ENCODE measurements around the gene C2orf92.
"Not testable (repeated sequence)": the region's sequence is repeated elsewhere in the genome, so short reads cannot be mapped to it uniquely, and the experiment has no call there.

The C2orf92 gene

GRCh38 chr2:97702731-97703470, 33.4 kb downstream of the C2orf92 start:
- Histone ChIP-seq H3K9ac (ENCODE audit: low read length in 5 of 5) (no peak overlapping the region), H3K27ac (ENCODE audit: low read depth, low read length) (no peak overlapping the region), H3K9me3 (ENCODE audit: control insufficient read depth in 5 of 5, low read length in 5 of 5) (no peaks in the 10 kb centered on the region), H3K36me3 (ENCODE audit: control insufficient read depth in 5 of 5, insufficient read depth in 5 of 5, low read length in 5 of 5) (no peaks in the 10 kb centered on the region), H3K4me3 (ENCODE audit: low read depth in 1 of 5, low read length in 5 of 5) (no peak overlapping the region), H3K27me3 (ENCODE audit: control insufficient read depth in 5 of 5, insufficient read depth in 4 of 5, low read length in 5 of 5) (peaks cover 0 to 8% (median 2%) of the 10 kb centered on the region in 5 donors), H3K4me1 (ENCODE audit: control insufficient read depth in 5 of 5, insufficient read depth in 5 of 5, low read length in 5 of 5) (peaks cover 0 to 2% (median 0%) of the 10 kb centered on the region in 5 donors)

DNA sequence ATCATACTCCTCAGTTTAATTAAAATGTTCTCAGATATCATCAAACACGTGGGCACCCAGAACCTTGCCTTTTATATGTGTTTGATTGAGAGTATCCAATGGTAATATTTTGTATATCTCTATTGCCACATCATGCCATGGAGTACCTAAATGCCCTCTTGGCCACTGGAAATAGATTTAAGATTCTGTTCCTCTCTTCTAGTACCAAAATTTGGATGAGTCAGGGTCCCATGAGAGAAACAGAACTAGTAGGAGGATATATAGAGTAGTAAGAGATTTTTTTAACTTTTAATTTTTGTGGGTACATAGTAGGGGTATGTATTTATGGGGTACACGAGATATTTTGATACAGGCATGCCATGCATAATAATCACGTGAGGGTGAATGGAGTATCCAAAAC, 34.2 kb downstream of the C2orf92 start:
- peaks cover 2 to 8% (median 2%) of the 10 kb centered on the region in 5 donors for H3K27me3 ChIP-seq (ENCODE audit: control insufficient read depth in 5 of 5, insufficient read depth in 4 of 5, low read length in 5 of 5)
- H3K36me3 ChIP-seq (ENCODE audit: control insufficient read depth in 5 of 5, insufficient read depth in 5 of 5, low read length in 5 of 5): no peaks in the 10 kb centered on the region
- peaks cover 0 to 2% (median 0%) of the 10 kb centered on the region in 5 donors for H3K4me1 ChIP-seq (ENCODE audit: control insufficient read depth in 5 of 5, insufficient read depth in 5 of 5, low read length in 5 of 5)
- H3K9me3 ChIP-seq (ENCODE audit: control insufficient read depth in 5 of 5, low read length in 5 of 5): no peaks in the 10 kb centered on the region
- H3K9ac ChIP-seq (ENCODE audit: low read length in 5 of 5): no peak overlapping the region
- no peak overlapping the region for H3K27ac ChIP-seq (ENCODE audit: low read depth, low read length)
- H3K4me3 ChIP-seq (ENCODE audit: low read depth in 1 of 5, low read length in 5 of 5): no peak overlapping the region

GRCh38 chr2:97704989-97705388, 35.5 kb downstream of the C2orf92 start:
- Histone ChIP-seq H3K27ac (ENCODE audit: low read depth, low read length) (no peak overlapping the region), H3K27me3 (ENCODE audit: control insufficient read depth in 5 of 5, insufficient read depth in 4 of 5, low read length in 5 of 5) (peaks cover 2 to 8% (median 3%) of the 10 kb centered on the region in 5 donors), H3K9me3 (ENCODE audit: control insufficient read depth in 5 of 5, low read length in 5 of 5) (no peaks in the 10 kb centered on the region), H3K36me3 (ENCODE audit: control insufficient read depth in 5 of 5, insufficient read depth in 5 of 5, low read length in 5 of 5) (no peaks in the 10 kb centered on the region), H3K4me3 (ENCODE audit: low read depth in 1 of 5, low read length in 5 of 5) (no peak overlapping the region), H3K9ac (ENCODE audit: low read length in 5 of 5) (no peak overlapping the region), H3K4me1 (ENCODE audit: control insufficient read depth in 5 of 5, insufficient read depth in 5 of 5, low read length in 5 of 5) (peaks cover 0 to 2% (median 0%) of the 10 kb centered on the region in 5 donors)

DNA sequence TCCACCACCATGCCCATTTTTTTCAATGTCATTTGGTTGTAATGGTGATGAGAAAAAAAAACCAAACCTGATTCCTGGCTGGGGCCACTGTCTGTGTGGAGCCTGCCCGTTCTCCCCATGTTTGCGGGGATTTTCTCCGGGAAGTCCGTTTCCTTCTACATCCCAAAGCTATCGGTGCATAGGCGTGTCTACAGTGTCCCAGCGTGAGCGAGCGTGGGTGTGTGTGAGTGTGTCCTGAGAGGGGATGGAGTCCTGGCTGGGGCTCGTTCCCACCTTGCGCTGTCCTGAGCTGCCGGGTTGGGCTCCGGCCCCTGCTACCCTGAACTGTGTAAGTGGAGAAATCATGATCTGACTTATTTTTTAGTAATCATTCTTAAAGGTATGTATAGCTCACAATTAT, 36.6 kb downstream of the C2orf92 start:
- Histone ChIP-seq H3K9me3 (ENCODE audit: control insufficient read depth in 5 of 5, low read length in 5 of 5) (no peaks in the 10 kb centered on the region), H3K27ac (ENCODE audit: low read depth, low read length) (no peak overlapping the region), H3K9ac (ENCODE audit: low read length in 5 of 5) (no peak overlapping the region), H3K27me3 (ENCODE audit: control insufficient read depth in 5 of 5, insufficient read depth in 4 of 5, low read length in 5 of 5) (peaks cover 2 to 8% (median 3%) of the 10 kb centered on the region in 5 donors), H3K36me3 (ENCODE audit: control insufficient read depth in 5 of 5, insufficient read depth in 5 of 5, low read length in 5 of 5) (no peaks in the 10 kb centered on the region), H3K4me3 (ENCODE audit: low read depth in 1 of 5, low read length in 5 of 5) (no peak overlapping the region), H3K4me1 (ENCODE audit: control insufficient read depth in 5 of 5, insufficient read depth in 5 of 5, low read length in 5 of 5) (peaks cover 0 to 3% (median 0%) of the 10 kb centered on the region in 5 donors)

DNA sequence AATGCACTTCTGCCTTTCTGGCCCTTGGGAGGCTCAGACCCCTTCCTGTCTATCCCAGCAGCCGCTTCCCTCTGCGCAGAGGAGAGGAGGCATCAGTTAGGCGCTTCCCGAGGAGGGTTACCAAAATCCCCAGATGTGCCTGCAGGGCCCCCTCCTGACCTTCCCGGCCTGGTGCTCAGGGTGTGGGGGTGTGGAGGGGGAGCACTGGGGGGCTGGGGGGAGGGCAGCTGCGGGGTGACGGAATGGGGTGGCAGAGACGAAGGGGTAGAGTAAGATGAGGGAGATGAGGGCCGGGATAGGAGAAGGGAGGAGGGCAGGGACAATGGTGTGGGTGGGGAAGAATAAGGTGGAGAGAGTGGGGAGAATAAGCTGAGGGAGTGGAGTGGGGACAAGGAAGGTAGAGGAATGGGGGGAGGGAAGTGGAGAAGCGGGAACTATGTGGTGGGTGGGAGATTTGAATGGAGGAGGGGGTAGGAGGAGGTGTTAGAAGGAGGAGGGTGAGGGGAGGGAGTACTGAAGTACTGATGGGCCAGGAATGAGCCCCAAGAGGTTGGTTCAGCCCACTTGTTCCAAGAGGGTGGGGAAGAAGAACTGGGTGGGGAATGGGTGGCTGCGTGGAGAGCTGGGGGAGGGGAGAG, 37.3 kb downstream of the C2orf92 start:
- peaks cover 0 to 3% (median 0%) of the 10 kb centered on the region in 5 donors for H3K4me1 ChIP-seq (ENCODE audit: control insufficient read depth in 5 of 5, insufficient read depth in 5 of 5, low read length in 5 of 5)
- H3K9me3 ChIP-seq (ENCODE audit: control insufficient read depth in 5 of 5, low read length in 5 of 5): no peaks in the 10 kb centered on the region
- peaks cover 2 to 11% (median 3%) of the 10 kb centered on the region in 5 donors for H3K27me3 ChIP-seq (ENCODE audit: control insufficient read depth in 5 of 5, insufficient read depth in 4 of 5, low read length in 5 of 5)
- no peaks in the 10 kb centered on the region for H3K36me3 ChIP-seq (ENCODE audit: control insufficient read depth in 5 of 5, insufficient read depth in 5 of 5, low read length in 5 of 5)
- no peak overlapping the region for H3K4me3 ChIP-seq (ENCODE audit: low read depth in 1 of 5, low read length in 5 of 5)
- no peak overlapping the region for H3K9ac ChIP-seq (ENCODE audit: low read length in 5 of 5)
- no peak overlapping the region for H3K27ac ChIP-seq (ENCODE audit: low read depth, low read length)

- Histone ChIP-seq H3K27ac (ENCODE audit: low read depth, low read length) (no peak overlapping the region), H3K27me3 (ENCODE audit: control insufficient read depth in 5 of 5, insufficient read depth in 4 of 5, low read length in 5 of 5) (peaks cover 2 to 11% (median 3%) of the 10 kb centered on the region in 5 donors), H3K36me3 (ENCODE audit: control insufficient read depth in 5 of 5, insufficient read depth in 5 of 5, low read length in 5 of 5) (no peaks in the 10 kb centered on the region), H3K4me3 (ENCODE audit: low read depth in 1 of 5, low read length in 5 of 5) (no peak overlapping the region), H3K9ac (ENCODE audit: low read length in 5 of 5) (no peak overlapping the region), H3K4me1 (ENCODE audit: control insufficient read depth in 5 of 5, insufficient read depth in 5 of 5, low read length in 5 of 5) (peaks cover 0 to 3% (median 0%) of the 10 kb centered on the region in 5 donors), H3K9me3 (ENCODE audit: control insufficient read depth in 5 of 5, low read length in 5 of 5) (no peaks in the 10 kb centered on the region)
These were observed 38.0 kb downstream of the C2orf92 start for GRCh38 chr2:97707362-97708047.

- no peaks in the 10 kb centered on the region for H3K9me3 ChIP-seq (ENCODE audit: control insufficient read depth in 5 of 5, low read length in 5 of 5)
- no peaks in the 10 kb centered on the region for H3K36me3 ChIP-seq (ENCODE audit: control insufficient read depth in 5 of 5, insufficient read depth in 5 of 5, low read length in 5 of 5)
- H3K27me3 ChIP-seq (ENCODE audit: control insufficient read depth in 5 of 5, insufficient read depth in 4 of 5, low read length in 5 of 5): peaks cover 2 to 11% (median 3%) of the 10 kb centered on the region in 5 donors
- H3K27ac ChIP-seq (ENCODE audit: low read depth, low read length): no peak overlapping the region
- H3K4me3 ChIP-seq (ENCODE audit: low read depth in 1 of 5, low read length in 5 of 5): no peak overlapping the region
- no peak overlapping the region for H3K9ac ChIP-seq (ENCODE audit: low read length in 5 of 5)
- peaks cover 0 to 3% (median 0%) of the 10 kb centered on the region in 5 donors for H3K4me1 ChIP-seq (ENCODE audit: control insufficient read depth in 5 of 5, insufficient read depth in 5 of 5, low read length in 5 of 5)
These were observed 38.5 kb downstream of the C2orf92 start for GRCh38 chr2:97708048-97708380.

DNA sequence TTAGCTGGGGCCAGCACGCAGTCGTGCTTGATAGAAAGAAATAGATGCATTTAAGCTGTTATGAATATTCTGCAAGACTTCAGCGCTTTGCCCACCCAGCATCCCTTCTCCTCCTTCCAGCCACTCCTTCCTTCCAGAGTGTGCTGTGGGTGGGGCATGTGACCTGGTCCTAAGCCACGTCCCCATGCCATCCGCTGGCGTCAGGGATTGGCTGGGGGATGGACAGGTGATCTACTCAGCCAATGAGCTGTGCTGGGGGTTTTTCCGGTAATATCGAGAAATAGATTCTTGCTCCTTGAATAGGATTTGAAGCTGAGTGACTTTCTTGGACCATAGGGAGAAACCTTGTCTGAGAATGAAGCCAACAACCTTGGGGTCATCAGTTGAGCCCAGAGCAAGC, 39.1 kb downstream of the C2orf92 start:
- Histone ChIP-seq H3K4me1 (ENCODE audit: control insufficient read depth in 5 of 5, insufficient read depth in 5 of 5, low read length in 5 of 5) (peaks cover 0 to 3% (median 0%) of the 10 kb centered on the region in 5 donors), H3K27ac (ENCODE audit: low read depth, low read length) (no peak overlapping the region), H3K27me3 (ENCODE audit: control insufficient read depth in 5 of 5, insufficient read depth in 4 of 5, low read length in 5 of 5) (peaks cover 2 to 11% (median 3%) of the 10 kb centered on the region in 5 donors), H3K36me3 (ENCODE audit: control insufficient read depth in 5 of 5, insufficient read depth in 5 of 5, low read length in 5 of 5) (no peaks in the 10 kb centered on the region), H3K9ac (ENCODE audit: low read length in 5 of 5) (no peak overlapping the region), H3K9me3 (ENCODE audit: control insufficient read depth in 5 of 5, low read length in 5 of 5) (no peaks in the 10 kb centered on the region), H3K4me3 (ENCODE audit: low read depth in 1 of 5, low read length in 5 of 5) (no peak overlapping the region)

GRCh38 chr2:97711394-97711711, 41.8 kb downstream of the C2orf92 start:
- Histone ChIP-seq H3K36me3 (ENCODE audit: control insufficient read depth in 5 of 5, insufficient read depth in 5 of 5, low read length in 5 of 5) (no peaks in the 10 kb centered on the region), H3K9me3 (ENCODE audit: control insufficient read depth in 5 of 5, low read length in 5 of 5) (no peaks in the 10 kb centered on the region), H3K27me3 (ENCODE audit: control insufficient read depth in 5 of 5, insufficient read depth in 4 of 5, low read length in 5 of 5) (peaks cover 2 to 11% (median 3%) of the 10 kb centered on the region in 5 donors), H3K27ac (ENCODE audit: low read depth, low read length) (no peak overlapping the region), H3K4me1 (ENCODE audit: control insufficient read depth in 5 of 5, insufficient read depth in 5 of 5, low read length in 5 of 5) (peaks cover 0 to 3% (median 0%) of the 10 kb centered on the region in 5 donors), H3K4me3 (ENCODE audit: low read depth in 1 of 5, low read length in 5 of 5) (no peak overlapping the region), H3K9ac (ENCODE audit: low read length in 5 of 5) (no peak overlapping the region)

GRCh38 chr2:97712175-97712574, 42.7 kb downstream of the C2orf92 start:
- H3K27ac ChIP-seq (ENCODE audit: low read depth, low read length); H3K36me3 ChIP-seq (ENCODE audit: control insufficient read depth in 5 of 5, insufficient read depth in 5 of 5, low read length in 5 of 5); H3K9me3 ChIP-seq (ENCODE audit: control insufficient read depth in 5 of 5, low read length in 5 of 5); H3K4me1 ChIP-seq (ENCODE audit: control insufficient read depth in 5 of 5, insufficient read depth in 5 of 5, low read length in 5 of 5); H3K27me3 ChIP-seq (ENCODE audit: control insufficient read depth in 5 of 5, insufficient read depth in 4 of 5, low read length in 5 of 5); H3K4me3 ChIP-seq (ENCODE audit: low read depth in 1 of 5, low read length in 5 of 5); H3K9ac ChIP-seq (ENCODE audit: low read length in 5 of 5): not testable (repeated sequence)
